NCI-H128 (cell line): ENCODE data around the gene NF1.
"Not testable (repeated sequence)": the region's sequence is repeated elsewhere in the genome, so short reads cannot be mapped to it uniquely, and the experiment has no call there.

ENCODE experiments used
- DNase-seq: peaks from one replicate; lab custom pipeline; 2025; ENCODE audit not compliant: unreplicated experiment; lab: John Stamatoyannopoulos, UW

NF1 gene

GRCh38 chr17:31249835-31250141 lies 155.0 kb downstream of the NF1 start:
- DNase-seq: no peak

- DNase-seq: no peak
Observed at GRCh38 chr17:31250229-31250628, 155.5 kb downstream of the NF1 start.

GRCh38 chr17:31251105-31251969 lies 156.6 kb downstream of the NF1 start:
- DNase-seq: no peak

- DNase-seq: no peak
Observed at GRCh38 chr17:31251970-31252328, 157.2 kb downstream of the NF1 start.

GRCh38 chr17:31252741-31253140 lies 158.0 kb downstream of the NF1 start:
- DNase-seq: no peak

- DNase-seq: no peak
Observed at GRCh38 chr17:31254654-31255053, 159.9 kb downstream of the NF1 start.

- no peak for DNase-seq
Observed at GRCh38 chr17:31256936-31257335, 162.2 kb downstream of the NF1 start.

GRCh38 chr17:31260151-31260550 lies 165.4 kb downstream of the NF1 start:
- DNase-seq: no peak

- no peak for DNase-seq
Observed at GRCh38 chr17:31261601-31262000, 166.8 kb downstream of the NF1 start.

GRCh38 chr17:31262923-31263322 lies 168.1 kb downstream of the NF1 start:
- not testable (repeated sequence) for DNase-seq

- DNase-seq: no peak
Observed at GRCh38 chr17:31266042-31266441, 171.3 kb downstream of the NF1 start.

- no peak for DNase-seq
Observed at GRCh38 chr17:31269036-31269577, 174.3 kb downstream of the NF1 start.

- DNase-seq: no peak
Observed at GRCh38 chr17:31269578-31269983, 174.8 kb downstream of the NF1 start.

- no peak for DNase-seq
Observed at GRCh38 chr17:31272236-31272635, 177.5 kb downstream of the NF1 start.

- DNase-seq: no peak
Observed at GRCh38 chr17:31272803-31273202, 178.0 kb downstream of the NF1 start.

- DNase-seq: no peak
Observed at GRCh38 chr17:31273516-31273915, 178.7 kb downstream of the NF1 start.

- DNase-seq: no peak
Observed at GRCh38 chr17:31274252-31274651, 179.5 kb downstream of the NF1 start.

- no peak for DNase-seq
Observed at GRCh38 chr17:31275116-31275515, 180.3 kb downstream of the NF1 start.

- DNase-seq: no peak
Observed at GRCh38 chr17:31279401-31279800, 184.6 kb downstream of the NF1 start.

- no peak for DNase-seq
Observed at GRCh38 chr17:31281061-31281460, 186.3 kb downstream of the NF1 start.

- no peak for DNase-seq
Observed at GRCh38 chr17:31283841-31284240, 189.1 kb downstream of the NF1 start.

GRCh38 chr17:31286587-31286986 lies 191.8 kb downstream of the NF1 start:
- no peak for DNase-seq

GRCh38 chr17:31287932-31288331 lies 193.2 kb downstream of the NF1 start:
- not testable (repeated sequence) for DNase-seq
